ENCODE results near the gene ASGR1. TPM values are rescaled to one million over a fixed set of nuclear protein-coding genes. Genes with fewer than 3 reads are reported as not detected.

ASGR1 gene
- total RNA-seq, 1 experiment from 2014 or later = 0.98 TPM

DNA sequence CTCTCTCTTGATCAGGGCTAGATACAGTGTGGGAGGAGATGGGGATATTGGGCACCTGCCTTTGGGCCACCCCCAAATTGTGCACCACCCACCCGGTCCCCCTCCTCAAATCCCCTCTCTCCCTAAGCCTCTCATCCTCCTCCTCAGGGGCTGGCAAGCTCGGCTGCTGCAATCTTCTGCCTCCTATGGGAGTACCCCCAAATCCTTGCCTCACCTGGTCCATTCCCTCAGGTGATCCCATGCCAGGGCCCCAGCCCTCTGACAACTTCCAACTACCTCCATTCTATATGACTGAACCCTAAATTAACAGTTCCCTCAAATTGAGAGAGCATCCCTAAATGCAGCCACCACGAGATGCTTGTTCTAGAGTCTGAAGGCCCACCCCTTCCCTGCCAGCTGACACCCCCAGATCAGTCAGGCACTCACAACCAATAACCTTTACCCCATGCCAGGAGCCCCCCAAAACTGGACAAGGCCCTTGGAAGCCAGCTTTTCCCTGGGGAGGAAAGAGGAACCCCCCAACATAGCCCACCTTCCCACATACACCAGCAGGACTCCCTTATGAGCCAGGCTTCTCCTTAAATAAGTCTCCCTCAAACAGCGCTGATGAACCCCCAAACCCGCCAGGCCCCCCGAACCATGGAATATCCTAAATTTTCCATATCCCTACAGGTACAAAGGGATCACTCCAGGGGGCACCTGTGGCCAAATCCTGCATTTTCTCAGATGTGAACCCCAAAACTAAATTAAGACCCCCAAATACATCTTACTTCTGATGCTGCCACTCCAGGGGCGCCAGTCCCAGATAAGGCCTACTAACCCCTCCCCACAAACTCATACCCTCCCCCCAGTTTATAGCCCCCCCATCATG, 37.3 kb upstream of the ASGR1 start:
- no peak for DNase-seq (ENCODE audit: low spot score)

GRCh38 chr17:7215652-7216180, 36.5 kb upstream of the ASGR1 start:
- DNase-seq (ENCODE audit: low spot score) = no peak

DNA sequence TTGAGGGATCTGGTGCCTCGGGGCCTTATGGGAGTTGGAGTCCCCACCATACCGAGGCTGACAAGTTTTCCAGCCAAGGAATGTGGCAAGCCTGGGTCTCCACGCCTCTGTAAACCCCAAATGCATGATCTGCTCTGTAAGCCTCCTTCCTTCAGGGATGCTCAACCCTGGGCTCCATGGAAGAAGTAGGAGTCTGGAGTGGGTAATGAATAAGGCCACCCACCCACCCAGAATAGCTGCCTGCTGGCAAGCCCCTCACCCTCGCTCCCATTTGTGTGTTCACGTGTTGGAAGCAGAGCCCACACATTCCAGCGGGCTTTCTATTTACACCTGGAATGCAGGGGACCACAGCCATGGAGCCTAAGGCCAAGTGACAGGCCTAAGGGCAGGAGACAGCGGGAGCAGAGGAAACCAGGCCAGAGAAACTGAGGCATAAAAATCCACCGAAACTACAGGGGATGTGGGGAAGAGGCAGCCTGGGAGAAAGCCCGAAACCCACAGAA, 36.0 kb upstream of the ASGR1 start:
- no peak for DNase-seq (ENCODE audit: low spot score)

- peak; percentile 97 for DNase-seq (ENCODE audit: low spot score)
These were observed 35.3 kb upstream of the ASGR1 start for GRCh38 chr17:7214300-7215135.

DNA sequence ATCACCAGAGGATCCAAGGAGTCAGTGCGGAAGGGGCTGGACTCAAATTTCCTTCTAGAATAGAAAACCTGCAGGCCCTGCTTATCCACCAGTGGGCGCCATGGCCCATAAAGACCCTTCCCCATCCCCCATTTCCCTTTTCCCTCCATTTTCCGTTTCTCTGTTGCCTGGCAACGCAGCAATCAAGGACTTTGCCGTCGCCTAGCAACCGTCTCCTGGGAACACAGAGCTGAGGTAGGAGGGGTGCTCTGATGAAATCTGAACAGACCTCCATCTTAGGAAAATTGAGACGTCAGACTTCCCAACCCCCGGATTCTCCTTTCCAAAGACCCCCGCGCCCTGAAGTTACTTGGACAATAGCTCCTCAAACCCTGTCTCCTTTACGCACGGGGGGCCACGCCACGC, 34.7 kb upstream of the ASGR1 start:
- DNase-seq (ENCODE audit: low spot score) = peak; percentile 64

DNA sequence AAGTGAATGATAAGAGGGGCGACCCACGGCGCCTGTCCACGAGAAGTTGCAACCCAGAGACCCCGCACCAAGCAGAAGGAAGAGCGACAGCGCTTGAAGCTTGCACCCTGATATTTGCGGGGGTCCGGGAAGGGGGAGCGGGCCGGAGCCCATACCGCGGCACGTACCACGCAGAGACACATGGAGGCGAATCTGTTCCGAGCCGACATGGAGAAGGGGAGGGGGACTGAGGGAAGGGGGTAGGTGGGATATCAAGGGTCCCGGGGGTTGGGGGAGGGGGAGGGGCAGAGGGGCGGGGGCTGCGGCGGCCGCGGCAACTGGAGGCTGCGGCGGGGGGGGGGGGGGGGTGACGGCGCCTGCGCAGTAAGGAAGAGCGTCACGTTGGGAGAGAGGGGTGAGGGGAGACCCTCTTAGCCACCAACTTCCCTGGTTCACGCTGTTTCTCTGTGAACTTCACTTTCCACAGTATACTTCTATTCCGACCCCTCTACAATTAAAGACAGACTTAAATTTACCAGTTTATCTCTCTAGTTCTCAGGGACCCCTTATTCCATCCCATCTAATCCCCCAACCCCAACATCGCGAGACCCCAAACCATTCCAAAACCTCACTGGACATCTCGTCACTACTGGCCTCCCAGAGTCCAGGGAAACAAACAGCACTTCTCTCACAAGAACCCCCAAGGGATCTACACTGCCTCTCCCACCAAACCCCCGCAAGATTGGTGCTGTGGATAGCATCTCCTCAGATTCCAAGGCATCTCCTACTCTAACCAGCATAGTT, 32.5 kb upstream of the ASGR1 start:
- no peak for DNase-seq (ENCODE audit: low spot score)

DNA sequence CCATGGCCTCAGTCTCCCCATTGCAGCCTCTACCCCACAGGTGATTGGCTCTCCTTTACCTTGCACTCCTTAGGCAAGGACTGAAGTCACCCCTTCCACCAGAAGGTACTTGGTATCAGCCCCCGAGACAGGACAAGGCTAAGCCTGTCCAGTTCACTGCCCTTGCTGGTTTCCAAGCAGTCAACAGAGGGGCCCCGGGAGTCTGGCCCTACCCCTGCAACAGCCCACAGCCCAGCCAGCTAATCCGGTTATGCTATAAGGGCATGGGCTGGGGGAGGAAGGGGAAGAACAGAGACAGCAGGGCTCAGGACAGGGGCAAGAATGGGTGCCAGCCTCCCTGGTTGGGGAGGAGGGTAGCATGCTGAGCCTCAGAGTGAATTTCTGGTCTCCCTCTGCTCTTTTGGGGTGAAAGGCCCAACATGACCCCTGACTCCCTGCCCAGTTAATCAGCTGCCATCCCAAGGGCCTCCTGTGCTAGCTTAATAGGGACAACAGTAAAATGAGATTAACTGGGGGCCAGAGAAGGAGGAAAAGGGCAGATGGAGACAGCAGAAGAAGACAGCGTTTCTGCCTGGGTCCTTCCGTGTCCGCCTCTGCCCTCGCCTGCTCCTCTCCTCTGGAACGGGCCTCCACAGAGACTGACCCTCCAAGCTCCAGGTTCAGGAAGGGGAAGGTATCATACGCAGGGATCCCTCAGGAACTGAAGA, 29.7 kb upstream of the ASGR1 start:
- DNase-seq (ENCODE audit: low spot score) = no peak

GRCh38 chr17:7208027-7208571, 28.9 kb upstream of the ASGR1 start:
- DNase-seq (ENCODE audit: low spot score) = no peak

GRCh38 chr17:7207120-7208001, 28.2 kb upstream of the ASGR1 start:
- DNase-seq (ENCODE audit: low spot score) = no peak

DNA sequence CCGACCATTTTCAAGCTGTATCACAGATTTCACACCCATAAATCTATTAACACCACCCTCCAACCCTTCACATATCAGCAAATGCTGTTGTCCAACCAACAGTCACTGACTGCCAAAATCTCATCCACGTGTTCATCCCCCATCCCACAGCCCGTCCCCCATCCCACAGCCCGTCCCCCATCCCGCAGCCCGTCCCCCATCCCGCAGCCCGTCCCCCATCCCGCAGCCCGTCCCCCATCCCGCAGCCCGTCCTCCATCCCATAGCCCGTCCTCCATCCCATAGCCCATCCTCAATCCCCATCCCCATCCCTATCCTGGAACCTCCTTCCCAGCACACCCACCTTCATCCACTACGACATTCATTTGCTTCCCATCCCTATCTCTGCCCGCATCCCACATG, 26.4 kb upstream of the ASGR1 start:
- DNase-seq (ENCODE audit: low spot score) = no peak

DNA sequence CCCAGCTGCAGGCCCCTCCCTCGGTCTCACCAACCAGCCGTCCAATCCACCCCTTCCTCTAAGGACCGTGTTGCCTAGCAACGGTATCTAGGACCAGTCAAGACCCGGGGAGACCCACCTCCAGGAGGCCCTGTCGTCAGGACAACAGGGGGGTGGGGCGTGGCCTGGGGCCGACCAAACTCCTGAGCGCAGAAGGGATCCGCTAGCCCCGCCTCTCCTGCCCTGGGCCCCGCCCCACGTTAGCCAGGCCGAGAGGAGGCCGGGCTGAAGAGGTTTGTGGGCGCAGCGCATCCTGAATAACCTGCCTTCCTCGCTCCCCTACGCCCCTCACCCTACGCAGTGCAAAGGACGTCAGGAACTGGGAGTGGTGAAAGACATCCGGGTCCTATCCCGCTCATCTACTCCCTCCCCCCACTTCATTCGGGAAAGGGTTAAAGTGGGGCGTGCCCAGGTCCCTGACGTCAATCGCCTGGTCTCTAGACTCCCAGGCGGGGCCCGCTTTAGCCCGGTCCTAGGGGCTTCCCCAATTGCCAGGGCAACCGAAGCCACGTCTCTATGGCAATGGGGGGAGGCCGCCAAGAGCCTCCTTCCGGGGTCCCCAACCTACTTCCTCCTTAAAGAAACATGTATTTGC, 25.8 kb upstream of the ASGR1 start:
- DNase-seq (ENCODE audit: low spot score) = no peak

GRCh38 chr17:7204336-7204735, 25.2 kb upstream of the ASGR1 start:
- no peak for DNase-seq (ENCODE audit: low spot score)

DNA sequence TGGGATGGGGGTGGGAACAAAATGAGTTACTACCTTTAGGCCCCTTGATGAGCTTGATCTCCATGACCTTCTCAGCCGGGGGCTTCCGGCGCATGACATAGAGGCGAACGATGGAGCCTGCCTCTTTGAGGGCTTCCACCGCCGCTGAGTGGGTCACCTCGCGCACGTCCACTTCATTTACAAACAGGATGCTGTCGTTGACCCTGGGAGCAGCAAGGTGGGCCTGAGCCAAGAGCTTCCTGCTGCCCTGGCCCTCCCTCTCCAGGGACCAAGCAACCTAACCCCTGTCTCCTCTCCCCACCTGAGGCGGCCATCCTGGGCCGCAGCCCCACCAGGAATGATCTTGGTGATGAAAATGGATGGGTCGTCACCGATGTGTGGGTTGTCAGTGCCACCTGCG, 24.2 kb upstream of the ASGR1 start:
- no peak for DNase-seq (ENCODE audit: low spot score)

GRCh38 chr17:7196651-7197401, 17.7 kb upstream of the ASGR1 start:
- no peak for DNase-seq (ENCODE audit: low spot score)

- no peak for DNase-seq (ENCODE audit: low spot score)
These were observed 16.8 kb upstream of the ASGR1 start for GRCh38 chr17:7195971-7196370.

DNA sequence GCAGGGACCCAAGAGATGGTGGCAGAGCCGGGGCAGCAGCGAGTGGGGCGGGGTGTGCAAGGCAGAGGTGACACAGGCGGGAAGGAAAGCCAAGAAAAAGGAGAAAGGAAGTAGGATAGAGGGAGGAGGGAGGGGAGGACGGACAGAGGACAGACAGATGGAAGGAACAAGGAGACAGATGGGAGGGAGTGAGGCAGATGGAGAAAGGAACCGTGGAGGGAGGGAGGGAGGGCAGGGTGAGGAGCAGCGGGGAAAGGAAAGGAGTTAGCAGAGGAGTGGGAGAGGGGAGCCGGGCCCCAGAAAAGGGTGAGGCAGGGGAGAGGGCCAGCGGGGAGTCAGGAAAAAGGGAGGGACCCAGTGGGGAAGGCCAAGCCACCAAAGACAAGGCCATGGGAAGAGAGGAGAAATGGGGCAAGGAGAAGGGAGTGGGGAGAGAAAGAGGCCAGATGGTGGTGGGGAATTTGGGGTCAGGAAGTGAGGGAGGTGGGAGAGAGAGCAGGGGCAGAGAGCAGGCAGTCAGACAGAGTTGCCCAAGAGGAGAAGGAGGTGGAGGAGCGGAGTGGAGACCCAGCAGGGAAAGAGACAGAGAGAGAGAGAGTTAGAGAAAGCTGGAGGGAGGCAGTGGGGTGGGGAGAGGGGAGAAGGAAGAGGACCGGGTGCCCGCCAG, 13.2 kb upstream of the ASGR1 start:
- DNase-seq (ENCODE audit: low spot score) = no peak

DNA sequence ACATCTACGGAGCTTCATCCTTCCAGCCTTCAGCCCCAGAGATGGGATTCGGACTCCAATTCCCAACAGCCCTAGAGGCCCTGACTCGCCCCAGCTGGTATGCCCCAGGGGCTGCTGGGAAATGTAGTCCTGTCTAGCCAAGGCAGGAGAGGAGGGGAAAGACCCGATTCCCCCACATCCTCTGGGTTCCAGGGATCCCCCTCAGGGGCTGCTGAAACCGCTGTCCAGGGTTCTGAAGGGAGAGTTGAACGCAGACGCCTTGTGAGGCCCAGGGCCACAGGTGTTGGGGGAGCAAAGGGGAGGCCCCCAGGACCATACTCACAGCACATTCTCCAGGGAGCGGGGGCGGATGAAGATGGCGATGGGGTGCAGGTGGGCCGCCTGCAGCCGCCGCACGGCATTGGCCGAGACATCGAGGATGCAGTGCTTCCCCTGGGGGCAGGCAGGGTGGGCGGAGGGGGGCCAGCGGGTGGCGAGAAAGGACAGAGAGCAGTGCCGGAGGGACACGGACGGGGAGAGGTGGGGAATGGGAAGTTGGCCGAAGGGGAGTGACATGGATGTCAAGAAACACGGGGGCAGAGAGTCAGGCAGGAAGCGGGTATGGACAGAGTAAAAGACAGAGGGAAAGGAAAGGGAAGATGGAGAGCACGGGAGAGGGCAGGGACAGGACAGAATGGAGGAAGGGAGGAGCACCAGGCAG, 12.6 kb upstream of the ASGR1 start:
- DNase-seq (ENCODE audit: low spot score) = no peak

Data from A172 (cell line).